AG04449 (cell line): ENCODE data around the gene FBRS.
"Not testable (repeated sequence)": the region's sequence is repeated elsewhere in the genome, so short reads cannot be mapped to it uniquely, and the experiment has no call there.

Experiments used
- CTCF ChIA-PET: fragments of 350-600 bp; formaldehyde crosslinking; extraction: SDS; loops from one replicate; lab custom pipeline; 2021; ENCODE audit warnings: antibody characterized with exemption; lab: Yijun Ruan, JAX
- POLR2A ChIA-PET: fragments of 400-600, 350-600 bp; formaldehyde crosslinking; extraction: SDS; loops from one replicate; lab custom pipeline; 2020; ENCODE audit warnings: antibody characterized with exemption, inconsistent platforms; lab: Yijun Ruan, JAX
- DNase-seq: peaks from one replicate; pipeline ENCODE4 v3.0.0-alpha.2; 2010; ENCODE audit warnings: low read depth, low spot score
- H3K4me3 ChIP-seq: 2 replicates; pipeline ENCODE4 v1.5.1; 2011; ENCODE audit warnings: low read depth, mild to moderate bottlenecking, control low read depth, low read length
- CTCF ChIP-seq: IDR thresholded peaks from one replicate; pipeline ENCODE4 v1.5.1; 2011; ENCODE audit warnings: mild to moderate bottlenecking, moderate library complexity, low read length, control low read depth, inconsistent platforms; ENCODE audit not compliant: insufficient read depth; ENCODE audit errors: missing control alignments

FBRS gene

GRCh38 chr16:30700971-30701370 is 42.7 kb downstream of the FBRS start:
- no peak for TF ChIP-seq CTCF
- no peak for DNase-seq
- no peak overlapping the region for H3K4me3 ChIP-seq
- POLR2A ChIA-PET, result no interaction called here
- CTCF ChIA-PET, result interaction anchor here (1.2 kb wide), 1 partner anchor 16 kb away, joined by 3 read pairs; no protein-coding TSS in a partner anchor

- POLR2A ChIA-PET, result interaction anchor here (0.6 kb wide), 1 partner anchor 493 kb away, joined by 3 read pairs; no protein-coding TSS in a partner anchor
- not testable (repeated sequence) for DNase-seq, H3K4me3 ChIP-seq
- CTCF ChIA-PET, result interaction anchor here (1.6 to 1.8 kb wide), 2 partner anchors 9 to 10 kb away, joined by 5 to 6 read pairs; no protein-coding TSS in a partner anchor
These were observed 44.8 kb downstream of the FBRS start for GRCh38 chr16:30703071-30703470.

GRCh38 chr16:30703971-30704370 is 45.7 kb downstream of the FBRS start:
- CTCF ChIA-PET, result interaction anchor here (1.6 kb wide), 1 partner anchor 8 kb away, joined by 5 read pairs; no protein-coding TSS in a partner anchor
- TF ChIP-seq CTCF, result no peak
- POLR2A ChIA-PET, result no interaction called here
- no peak for DNase-seq
- no peak overlapping the region for H3K4me3 ChIP-seq

GRCh38 chr16:30706046-30706445 is 47.8 kb downstream of the FBRS start:
- CTCF ChIA-PET, result interaction anchor here (0.7 kb wide), 1 partner anchor 47 kb away, joined by 3 read pairs; the partner anchor contains the start of gene FBRS
- no peak for TF ChIP-seq CTCF
- H3K4me3 ChIP-seq, result no peak overlapping the region
- no peak for DNase-seq
- POLR2A ChIA-PET, result no interaction called here

GRCh38 chr16:30710971-30711370 is 52.7 kb downstream of the FBRS start:
- no peak for DNase-seq
- no peak for TF ChIP-seq CTCF
- POLR2A ChIA-PET, result no interaction called here

GRCh38 chr16:30711712-30712111 is 53.5 kb downstream of the FBRS start:
- TF ChIP-seq CTCF, result no peak
- ChIA-PET CTCF (interaction anchor here (0.6 to 1.9 kb wide), 4 partner anchors 8 to 15 kb away, joined by 3 to 5 read pairs (median 4); no protein-coding TSS in a partner anchor), POLR2A (no interaction called here)
- H3K4me3 ChIP-seq, result no peak overlapping the region
- no peak for DNase-seq

More at GRCh38 chr16:30710971-30711370, 52.7 kb downstream of the FBRS start:
- CTCF ChIA-PET, result interaction anchor here (1.8 kb wide), 1 partner anchor 10 kb away, joined by 4 read pairs; no protein-coding TSS in a partner anchor
- H3K4me3 ChIP-seq, result no peak overlapping the region
